Inferior parietal cortex (tissue), 1 donor: ENCODE results near the gene LSAMP.
"Not testable (repeated sequence)": the region's sequence is repeated elsewhere in the genome, so short reads cannot be mapped to it uniquely, and the experiment has no call there.

Experiments
- DNase-seq: peaks from one replicate; pipeline ENCODE4 v3.0.0-alpha.2; 2016; ENCODE audit errors: extremely low spot score

LSAMP gene

GRCh38 chr3:115758076-115758763 lies 687.1 kb downstream of the LSAMP start:
- no peak for DNase-seq

- not testable (repeated sequence) for DNase-seq
Observed at GRCh38 chr3:115752978-115753377, 692.3 kb downstream of the LSAMP start.
